GM21447 (cell line): ENCODE measurements around the gene C4orf17.
"Not testable (repeated sequence)": the region's sequence is repeated elsewhere in the genome, so short reads cannot be mapped to it uniquely, and the experiment has no call there.

ENCODE experiments used
- ATAC-seq: cut with Tn5 transposase; IDR thresholded peaks from one replicate; pipeline ENCODE4 v1.9.1; 2021; ENCODE audit not compliant: unreplicated experiment

Gene C4orf17

GRCh38 chr4:99510721-99511120 is at the start of gene C4orf17:
Gene C4orf17 (plus strand): TSS chr4:99511021. CDS start chr4:99513082, 2,061 bp downstream.
- ATAC-seq, result no peak

- no peak for ATAC-seq
Measured at GRCh38 chr4:99461623-99462401, 49.0 kb upstream of the C4orf17 start.

- peak; percentile 96 for ATAC-seq
Measured at GRCh38 chr4:99462875-99463464, 47.9 kb upstream of the C4orf17 start.

- ATAC-seq, result no peak
Measured at GRCh38 chr4:99463566-99463965, 47.3 kb upstream of the C4orf17 start.

GRCh38 chr4:99467887-99468286 is 42.9 kb upstream of the C4orf17 start:
- no peak for ATAC-seq

- no peak for ATAC-seq
Measured at GRCh38 chr4:99468889-99469288, 41.9 kb upstream of the C4orf17 start.

GRCh38 chr4:99471349-99471748 is 39.5 kb upstream of the C4orf17 start:
- ATAC-seq, result no peak

- ATAC-seq, result no peak
Measured at GRCh38 chr4:99471896-99472295, 38.9 kb upstream of the C4orf17 start.

- ATAC-seq, result no peak
Measured at GRCh38 chr4:99473131-99473530, 37.7 kb upstream of the C4orf17 start.

- ATAC-seq, result no peak
Measured at GRCh38 chr4:99483636-99484035, 27.2 kb upstream of the C4orf17 start.

- no peak for ATAC-seq
Measured at GRCh38 chr4:99485212-99485611, 25.6 kb upstream of the C4orf17 start.

- ATAC-seq, result not testable (repeated sequence)
Measured at GRCh38 chr4:99486648-99487047, 24.2 kb upstream of the C4orf17 start.

GRCh38 chr4:99490286-99490685 is 20.5 kb upstream of the C4orf17 start:
- ATAC-seq, result no peak

GRCh38 chr4:99504804-99505502 is 5.9 kb upstream of the C4orf17 start:
- ATAC-seq, result no peak

GRCh38 chr4:99506781-99507180 is 4.0 kb upstream of the C4orf17 start:
- no peak for ATAC-seq

GRCh38 chr4:99507349-99507748 is 3.5 kb upstream of the C4orf17 start:
- ATAC-seq, result no peak

- ATAC-seq, result no peak
Measured at GRCh38 chr4:99507762-99508161, 3.1 kb upstream of the C4orf17 start.

- ATAC-seq, result no peak
Measured at GRCh38 chr4:99518601-99519295, 7.9 kb downstream of the C4orf17 start.

- no peak for ATAC-seq
Measured at GRCh38 chr4:99529228-99529627, 18.4 kb downstream of the C4orf17 start.

- no peak for ATAC-seq
Measured at GRCh38 chr4:99529956-99530355, 19.1 kb downstream of the C4orf17 start.

- not testable (repeated sequence) for ATAC-seq
Measured at GRCh38 chr4:99534699-99535098, 23.9 kb downstream of the C4orf17 start.
